H9 (cell line): ENCODE measurements around the gene DMD. TPM values are rescaled to one million over a fixed set of nuclear protein-coding genes. Genes with fewer than 3 reads are reported as not detected.

Experiments
- DNase-seq: peaks from one replicate; pipeline ENCODE4 v3.0.0-alpha.2; 2017
- H2AFZ ChIP-seq: one replicate; pipeline ENCODE4 v1.6.1; 2013; ENCODE audit warnings: mild to moderate bottlenecking, low read length, control low read depth, moderate library complexity
- H2AK5ac ChIP-seq: 2 replicates; pipeline ENCODE4 v1.6.1; 2013; ENCODE audit warnings: low read length, control low read depth, mixed read lengths; ENCODE audit not compliant: insufficient read length
- H2BK120ac ChIP-seq: one replicate; pipeline ENCODE4 v1.6.1; 2013; ENCODE audit warnings: low read depth, mild to moderate bottlenecking, low read length, control low read depth, inconsistent platforms; ENCODE audit not compliant: poor library complexity, severe bottlenecking
- H2BK12ac ChIP-seq: 2 replicates; pipeline ENCODE4 v1.6.1; 2013; ENCODE audit warnings: low read length, control low read depth, mixed read lengths, low read depth; ENCODE audit not compliant: insufficient read length
- H2BK15ac ChIP-seq: 2 replicates; pipeline ENCODE4 v1.6.1; 2013; ENCODE audit warnings: low read depth, low read length, control low read depth
- H2BK20ac ChIP-seq: one replicate; pipeline ENCODE4 v1.6.1; 2013; ENCODE audit warnings: low read depth, mild to moderate bottlenecking, low read length, control low read depth, inconsistent platforms; ENCODE audit not compliant: poor library complexity, severe bottlenecking
- H2BK5ac ChIP-seq: 2 replicates; pipeline ENCODE4 v1.6.1; 2013; ENCODE audit warnings: low read length, control low read depth, mixed read lengths; ENCODE audit not compliant: insufficient read length
- H3K14ac ChIP-seq: 2 replicates; pipeline ENCODE4 v1.6.1; 2013; ENCODE audit warnings: low read length, control low read depth; ENCODE audit not compliant: insufficient read depth
- H3K18ac ChIP-seq: 2 replicates; pipeline ENCODE4 v1.6.1; 2013; ENCODE audit warnings: low read depth, mild to moderate bottlenecking, mixed read lengths, low read length, control low read depth; ENCODE audit not compliant: insufficient read length
- H3K23ac ChIP-seq: 2 replicates; pipeline ENCODE4 v1.6.1; 2013; ENCODE audit warnings: low read length, control low read depth, mixed read lengths, low read depth; ENCODE audit not compliant: insufficient read length
- H3K23me2 ChIP-seq: 2 replicates; pipeline ENCODE4 v1.6.1; 2013; ENCODE audit warnings: low read depth, mild to moderate bottlenecking, mixed read lengths, low read length, control low read depth; ENCODE audit not compliant: insufficient read length, poor library complexity, severe bottlenecking
- H3K27ac ChIP-seq: 2 replicates; pipeline ENCODE4 v1.5.1; 2013; ENCODE audit warnings: low read length, control low read depth, mixed read lengths, low read depth; ENCODE audit not compliant: insufficient read length
- H3K27me3 ChIP-seq: 2 replicates; pipeline ENCODE4 v1.6.1; 2013; ENCODE audit warnings: low read length, control low read depth, inconsistent platforms; ENCODE audit not compliant: insufficient read depth
- H3K4ac ChIP-seq: 2 replicates; pipeline ENCODE4 v1.6.1; 2013; ENCODE audit warnings: low read depth, mild to moderate bottlenecking, control low read depth, inconsistent platforms, low read length, moderate library complexity
- H3K4me1 ChIP-seq: 2 replicates; pipeline ENCODE4 v1.6.1; 2013; ENCODE audit warnings: low read length, control low read depth, inconsistent platforms; ENCODE audit not compliant: insufficient read depth
- H3K4me2 ChIP-seq: 2 replicates; pipeline ENCODE4 v1.6.1; 2013; ENCODE audit warnings: low read length, control low read depth, mixed read lengths; ENCODE audit not compliant: insufficient read length, insufficient read depth
- H3K56ac ChIP-seq: 2 replicates; pipeline ENCODE4 v1.6.1; 2013; ENCODE audit warnings: low read depth, mild to moderate bottlenecking, mixed read lengths, low read length, control low read depth; ENCODE audit not compliant: insufficient read length
- H3K79me1 ChIP-seq: 2 replicates; pipeline ENCODE4 v1.6.1; 2013; ENCODE audit warnings: low read depth, mild to moderate bottlenecking, moderate library complexity, low read length, control low read depth, inconsistent platforms; ENCODE audit not compliant: insufficient read depth, poor library complexity, severe bottlenecking
- H3K79me2 ChIP-seq: 2 replicates; pipeline ENCODE4 v1.6.1; 2013; ENCODE audit warnings: low read length, control low read depth, inconsistent platforms; ENCODE audit not compliant: insufficient read depth
- H3K9ac ChIP-seq: 2 replicates; pipeline ENCODE4 v1.6.1; 2013; ENCODE audit warnings: low read length, control low read depth, mixed read lengths; ENCODE audit not compliant: insufficient read length; ENCODE audit errors: extremely low read depth
- H3K9me3 ChIP-seq: one replicate; pipeline ENCODE4 v1.6.1; 2013; ENCODE audit warnings: low read depth, low read length, inconsistent platforms; ENCODE audit not compliant: control insufficient read depth
- H3T11ph ChIP-seq: one replicate; pipeline ENCODE4 v1.6.1; 2013; ENCODE audit warnings: mild to moderate bottlenecking, low read length, control low read depth, inconsistent platforms
- H4K20me1 ChIP-seq: one replicate; pipeline ENCODE4 v1.6.1; 2013; ENCODE audit not compliant: control insufficient read depth, insufficient read length, insufficient read depth
- H4K5ac ChIP-seq: 2 replicates; pipeline ENCODE4 v1.6.1; 2013; ENCODE audit warnings: low read depth, mild to moderate bottlenecking, mixed read lengths, low read length, control low read depth; ENCODE audit not compliant: insufficient read length
- H4K8ac ChIP-seq: replicated peaks from 2 replicates; pipeline ENCODE4 v1.6.1; 2013; ENCODE audit warnings: low read length, control low read depth, mixed read lengths, low read depth; ENCODE audit not compliant: insufficient read length
- H4K91ac ChIP-seq: 2 replicates; pipeline ENCODE4 v1.6.1; 2013; ENCODE audit warnings: low read depth, mild to moderate bottlenecking, moderate library complexity, mixed read lengths, low read length, control low read depth; ENCODE audit not compliant: insufficient read length
- H3K27ac Mint-ChIP-seq, 3 experiments: 2 replicates in 2 of 3; 3 replicates in 1 of 3; pipeline ENCODE4 v1.8.0; 2020 to 2021; ENCODE audit warnings: mixed read lengths in 3 of 3, mild to moderate bottlenecking in 1 of 3, moderate library complexity in 1 of 3
- H3K27me3 Mint-ChIP-seq: 2 replicates; pipeline ENCODE4 v1.8.0; 2021; ENCODE audit warnings: low read depth, mild to moderate bottlenecking, moderate library complexity, mixed read lengths
- H3K36me3 Mint-ChIP-seq, 3 experiments: 2 replicates in 2 of 3; 3 replicates in 1 of 3; pipeline ENCODE4 v1.8.0; 2020 to 2021; ENCODE audit warnings: low read depth in 3 of 3, mixed read lengths in 3 of 3; ENCODE audit not compliant: insufficient read depth in 1 of 3
- H3K4me1 Mint-ChIP-seq, 2 experiments: 2 replicates each; pipeline ENCODE4 v1.8.0; 2020; ENCODE audit warnings: mixed read lengths in 2 of 2
- H3K4me3 Mint-ChIP-seq, 2 experiments: 2 replicates in 1 of 2; 3 replicates in 1 of 2; pipeline ENCODE4 v1.8.0; 2020 to 2021; ENCODE audit warnings: mild to moderate bottlenecking in 2 of 2, mixed read lengths in 2 of 2, moderate library complexity in 1 of 2
- H3K9me3 Mint-ChIP-seq, 2 experiments: 2 replicates in 1 of 2; 3 replicates in 1 of 2; pipeline ENCODE4 v1.8.0; 2020; ENCODE audit warnings: mild to moderate bottlenecking in 2 of 2, mixed read lengths in 2 of 2, moderate library complexity in 1 of 2
- CTCF ChIP-seq: fragments of 200-600 bp; sonication (generic); conservative IDR thresholded peaks from 3 replicates; pipeline ENCODE4 v1.8.0; 2021; ENCODE audit warnings: antibody characterized with exemption, mild to moderate bottlenecking
- WGBS: extraction: QIAGEN DNeasy Blood & Tissue Kit; methylation state at CpG from one replicate; pipeline ENCODE4 v1.1.7; 2013; ENCODE audit warnings: missing lambda C conversion rate, low lambda C conversion rate, mixed read lengths; ENCODE audit not compliant: insufficient read length; ENCODE audit errors: extremely low coverage; 5-methylcytosine and 5-hydroxymethylcytosine counted together
- total RNA-seq: library from RNA; stranded (reverse); gene quantifications from 2 replicates; pipeline ENCODE4 v1.2.1, GENCODE V29; 2021

Gene DMD
- total RNA-seq, 1 experiment from 2014 or later: 3.8 TPM

DNA sequence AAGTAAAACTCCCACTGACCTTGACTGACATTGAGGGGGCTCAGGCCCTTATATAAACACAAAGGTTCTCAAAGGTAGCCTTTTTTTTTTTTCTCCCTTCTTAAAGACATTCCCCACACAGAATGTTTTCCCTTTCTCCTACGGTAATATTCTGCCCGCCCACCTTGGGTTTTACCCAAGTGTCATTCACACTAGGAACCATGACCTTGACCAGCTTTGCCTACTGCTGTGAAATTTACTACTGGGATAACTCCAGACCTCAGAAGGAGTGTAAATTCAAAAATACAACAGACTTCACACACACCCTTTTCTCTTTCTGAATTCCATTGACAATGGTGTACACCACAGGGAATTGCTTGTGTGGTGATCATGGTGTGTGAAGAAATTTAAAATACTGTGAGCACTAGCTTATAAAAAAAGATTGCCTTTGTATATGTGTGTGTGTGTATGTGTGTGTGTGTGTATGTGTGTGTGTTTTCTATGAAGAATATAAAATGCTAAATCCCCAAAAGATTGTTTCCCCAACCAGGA, 1550.0 kb downstream of the DMD start:
- no peak overlapping the region for H3K27ac Mint-ChIP-seq
- Histone ChIP-seq H3K23me2 (no peaks in the 10 kb centered on the region), H2BK20ac (no peak overlapping the region), H3K4me2 (no peak overlapping the region), H4K5ac (no peak overlapping the region), H3K4ac (no peak overlapping the region), H4K91ac (no peak overlapping the region), H3K79me1 (no peaks in the 10 kb centered on the region), H2AFZ (no peak overlapping the region), H2BK5ac (no peak overlapping the region), H3K56ac (no peak overlapping the region), H4K8ac (no peak overlapping the region), H4K20me1 (no peaks in the 10 kb centered on the region), H3K79me2 (no peaks in the 10 kb centered on the region), H3K23ac (no peak overlapping the region), H3K9me3 (no peaks in the 10 kb centered on the region), H3K27ac (no peak overlapping the region), H2BK15ac (no peak overlapping the region), H3K27me3 (no peaks in the 10 kb centered on the region), H3K18ac (no peak overlapping the region), H2AK5ac (no peak overlapping the region), H3K9ac (no peak overlapping the region), H3K4me1 (no peaks in the 10 kb centered on the region; the same call in 1 of the 2 replicates), H3K14ac (no peak overlapping the region), H3T11ph (no peak overlapping the region), H2BK120ac (no peak overlapping the region), H2BK12ac (no peak overlapping the region)
- DNase-seq: no peak
- no peaks in the 10 kb centered on the region for H3K27me3 Mint-ChIP-seq
- no peak overlapping the region for H3K4me3 Mint-ChIP-seq
- peaks cover 0 to 2% (median 0%) of the 10 kb centered on the region in 3 experiments; a peak in 1 of 7 replicates for H3K36me3 Mint-ChIP-seq
- WGBS: no CpG with 5 or more reads among the region's 2 CpGs
- peaks cover 7 to 15% of the 10 kb centered on the region in 2 experiments for H3K4me1 Mint-ChIP-seq
- H3K9me3 Mint-ChIP-seq: peaks cover 33 to 62% of the 10 kb centered on the region in 2 experiments
- TF ChIP-seq CTCF: no peak
